Kasumi-1 (cell line): ENCODE data around the gene NRG2.

Source experiments
- DNase-seq, 2 experiments: peaks; one replicate each; lab custom pipeline; 2025; lab: John Stamatoyannopoulos, UW

The NRG2 gene

DNA sequence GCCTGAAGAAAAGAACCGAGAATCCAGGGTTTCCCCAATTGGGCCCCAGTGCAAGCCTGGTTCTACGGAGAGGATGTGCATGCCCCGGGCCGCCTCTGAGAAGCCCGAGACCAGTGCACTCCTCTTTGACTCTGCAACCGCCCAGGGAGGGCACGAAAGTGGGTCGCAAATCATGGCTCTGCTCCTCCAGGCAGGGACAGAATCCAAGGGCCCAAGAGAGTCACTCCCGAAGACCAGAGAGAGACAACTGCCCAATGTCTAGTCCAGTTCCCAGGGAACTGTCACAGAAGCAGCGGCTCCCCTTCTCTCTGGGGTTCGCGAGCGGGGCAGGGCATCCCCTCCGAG, 139.7 kb downstream of the NRG2 start:
- no peak for DNase-seq

DNA sequence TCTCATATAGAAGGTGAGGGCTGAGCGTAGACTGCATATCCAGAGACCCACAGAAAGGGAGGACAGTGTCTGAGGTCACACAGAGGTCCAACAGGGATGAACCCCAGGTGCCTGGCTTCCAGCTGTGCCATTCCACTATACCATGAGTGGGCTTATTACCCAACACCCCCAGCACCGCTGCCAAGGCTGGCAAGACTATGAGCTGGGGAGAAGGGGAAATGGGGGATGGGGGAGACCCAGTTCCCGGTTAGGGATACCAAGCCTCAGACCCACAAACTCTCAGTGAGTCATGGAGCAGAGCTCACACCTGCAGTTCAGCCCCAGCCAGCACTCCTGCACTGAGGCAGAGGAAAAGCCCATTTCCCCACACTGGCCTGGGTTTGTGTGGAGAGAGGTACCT, 141.1 kb downstream of the NRG2 start:
- DNase-seq: no peak

DNA sequence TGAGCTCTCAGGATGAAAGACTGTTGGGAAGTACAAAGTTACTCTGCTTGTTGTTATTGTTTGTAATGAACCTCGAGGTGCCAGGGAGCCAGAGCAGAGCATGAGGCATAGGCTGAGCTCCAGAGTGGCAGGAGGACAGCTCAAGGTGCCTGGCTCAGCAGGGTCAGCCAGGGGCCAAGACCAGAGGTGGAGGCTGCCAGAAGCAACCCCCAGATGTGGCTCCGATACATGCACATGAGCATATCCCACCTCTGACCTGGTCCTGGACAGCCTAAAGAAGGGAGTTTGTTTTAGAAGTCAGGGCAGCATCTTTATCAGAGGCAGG, 141.9 kb downstream of the NRG2 start:
- no peak for DNase-seq

DNA sequence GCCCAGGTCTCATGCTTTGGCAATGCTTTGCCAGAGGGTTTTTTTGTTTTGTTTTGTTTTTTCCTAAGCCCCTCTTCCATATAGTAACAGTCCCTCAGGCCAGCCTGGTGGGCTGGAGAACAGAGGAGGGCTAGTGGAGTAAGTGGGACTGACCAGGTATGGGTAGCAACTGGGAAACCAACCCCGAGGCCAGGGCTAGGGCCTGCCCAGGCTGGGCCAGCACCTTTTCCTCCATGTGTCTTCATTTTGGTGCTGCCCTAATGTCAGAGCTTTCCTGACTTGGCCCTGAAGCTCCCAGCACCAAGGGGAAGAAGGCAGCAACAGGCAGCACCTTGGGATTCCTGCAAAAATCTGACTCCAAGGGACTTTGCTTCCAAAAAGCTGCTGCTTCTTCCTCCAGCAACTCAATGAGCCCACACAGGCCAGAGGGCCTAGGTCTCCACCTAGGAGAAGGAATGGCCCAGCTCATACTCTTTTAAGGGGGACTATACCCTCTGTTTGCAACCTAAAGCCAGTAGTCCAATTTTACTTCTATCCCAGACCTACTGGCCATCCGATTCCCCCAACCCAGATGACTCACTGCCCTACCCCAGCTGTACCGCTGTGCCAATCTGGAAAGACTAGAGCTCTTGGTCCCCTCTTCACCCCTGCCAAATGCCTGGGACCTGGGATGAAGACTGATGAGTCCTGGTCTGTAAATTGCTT, 142.4 kb downstream of the NRG2 start:
- no peak for DNase-seq

DNA sequence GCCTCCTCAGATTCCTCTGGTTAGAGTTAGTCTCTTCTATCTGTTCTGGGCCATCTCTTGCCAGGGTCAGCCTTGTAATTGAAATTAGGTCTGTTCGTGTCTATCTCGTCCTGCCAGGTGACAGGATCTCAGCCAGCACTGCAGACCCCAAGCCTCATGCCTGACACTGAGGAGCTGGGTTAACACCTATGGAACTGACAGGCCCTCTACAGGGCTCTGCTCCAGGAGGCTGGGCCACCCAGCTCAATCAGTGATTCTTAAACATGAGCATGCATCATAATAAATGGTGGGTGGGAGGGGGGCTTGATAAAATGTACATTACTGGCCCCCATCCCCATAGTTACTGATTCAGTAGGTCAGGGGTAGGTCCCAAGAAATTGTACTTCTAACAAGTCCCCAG, 144.1 kb downstream of the NRG2 start:
- DNase-seq: no peak

DNA sequence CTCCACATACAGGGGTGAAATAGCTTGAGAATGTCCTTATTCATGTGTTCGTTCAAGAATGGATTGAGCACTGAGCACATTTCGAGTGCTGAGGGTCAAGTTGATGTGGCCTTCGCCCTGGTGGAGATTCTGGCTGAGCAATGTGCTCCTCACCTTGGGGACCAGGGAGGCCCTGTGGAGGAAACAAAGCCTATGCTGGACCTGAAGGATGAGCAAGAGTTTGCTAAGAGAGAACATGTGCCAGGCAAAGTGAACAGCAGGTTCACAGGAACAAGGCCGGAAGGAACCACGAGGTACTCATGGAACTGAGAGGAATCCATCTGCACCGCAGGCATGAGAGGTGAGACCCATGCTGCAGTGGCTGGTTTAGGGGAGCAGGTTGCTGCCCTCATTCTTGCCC, 145.1 kb downstream of the NRG2 start:
- DNase-seq: no peak

DNA sequence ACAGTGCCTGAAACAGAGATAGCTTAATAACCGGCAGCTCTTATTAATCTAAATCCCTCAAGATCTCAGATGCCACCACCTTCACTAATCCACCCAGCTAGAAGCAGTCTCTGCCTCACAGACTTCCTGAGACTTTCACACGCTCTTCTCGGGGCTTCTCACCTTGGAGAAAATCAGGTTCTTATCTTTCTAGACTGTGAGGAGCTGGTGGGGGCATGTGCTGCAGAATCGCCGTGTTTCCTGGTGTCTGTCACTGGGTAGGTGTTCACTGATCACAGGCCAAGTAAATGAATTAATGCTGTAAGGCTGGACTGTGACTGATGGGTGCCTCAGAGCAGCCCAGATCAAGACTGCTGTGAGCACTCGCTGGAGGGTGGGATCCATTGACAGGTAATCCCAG, 145.8 kb downstream of the NRG2 start:
- DNase-seq: no peak

DNA sequence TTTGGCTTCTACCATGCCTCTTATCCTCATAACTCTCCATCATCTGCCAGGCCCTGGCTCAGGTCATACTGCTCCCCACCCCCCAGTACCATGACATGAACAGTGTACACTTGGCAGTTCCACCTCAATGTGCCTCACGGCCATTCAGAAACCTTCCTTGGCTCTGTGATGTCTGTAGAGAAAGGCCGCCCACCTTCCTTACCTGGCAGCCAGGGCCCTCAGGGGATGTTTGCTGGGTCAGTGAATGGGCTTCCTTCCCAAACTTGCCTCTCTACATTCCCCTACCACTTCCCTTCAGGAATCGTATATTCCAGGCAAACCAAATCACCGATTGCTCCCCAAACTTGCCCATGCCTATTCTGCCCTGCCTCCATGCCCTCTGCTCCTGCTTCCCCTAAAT, 146.4 kb downstream of the NRG2 start:
- no peak for DNase-seq

DNA sequence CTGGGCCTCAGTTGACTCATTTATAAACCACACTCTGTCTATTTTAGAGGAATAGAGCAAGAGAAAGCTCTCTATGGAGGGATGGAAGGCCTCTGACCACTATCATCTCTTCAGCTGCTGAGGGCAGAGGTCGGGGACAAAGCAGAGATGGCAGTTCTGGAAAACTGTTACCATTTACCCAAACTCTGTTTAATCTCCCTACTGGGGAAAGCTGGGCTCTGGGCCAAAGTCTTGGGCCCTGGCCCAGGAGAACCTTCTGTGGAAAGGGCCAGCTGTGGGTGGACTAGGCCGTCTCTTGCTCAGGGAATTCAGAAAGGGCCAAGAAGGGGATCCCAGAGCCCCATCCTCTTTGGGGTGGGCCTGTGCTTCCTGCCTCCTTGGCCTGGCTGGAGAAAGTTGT, 147.5 kb downstream of the NRG2 start:
- DNase-seq: no peak

DNA sequence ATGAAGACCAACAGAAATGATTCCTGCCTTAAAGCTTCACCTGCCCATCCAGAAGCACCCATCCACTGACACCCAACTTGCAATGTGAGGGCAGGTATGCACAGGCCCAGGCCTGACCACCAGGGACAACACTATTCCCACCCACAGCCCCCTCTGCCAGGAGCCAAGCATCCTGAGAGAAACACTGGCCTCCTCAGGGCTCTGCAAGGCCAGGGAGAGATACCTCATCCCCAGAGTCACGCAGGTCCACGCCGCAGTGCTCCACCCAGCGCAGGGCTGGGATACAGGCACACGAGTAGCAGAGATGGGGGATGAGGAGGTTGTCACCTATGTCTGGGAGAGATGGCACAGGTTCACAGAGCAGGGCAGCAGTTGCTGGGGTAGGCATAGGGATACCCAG, 148.1 kb downstream of the NRG2 start:
- no peak for DNase-seq

DNA sequence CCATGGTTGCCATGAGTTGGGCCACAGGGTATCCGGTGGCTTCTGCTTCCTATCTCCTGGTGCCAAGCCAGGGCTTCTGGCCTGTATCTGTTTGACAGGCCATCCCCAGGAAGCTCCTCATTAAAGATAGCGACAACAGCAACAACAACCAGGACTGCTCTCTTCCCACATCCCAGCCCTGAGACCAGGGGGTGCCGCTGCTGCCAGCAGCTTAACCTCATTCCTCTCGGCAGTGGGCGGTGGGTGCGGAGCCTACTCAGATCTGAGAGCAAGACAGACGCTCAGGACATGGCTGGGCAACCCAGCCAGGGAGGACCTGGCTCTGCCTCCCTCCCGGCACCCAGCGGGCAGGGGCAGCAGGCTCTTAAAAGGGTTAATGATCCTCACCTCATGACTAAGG, 149.2 kb downstream of the NRG2 start:
- DNase-seq: no peak

DNA sequence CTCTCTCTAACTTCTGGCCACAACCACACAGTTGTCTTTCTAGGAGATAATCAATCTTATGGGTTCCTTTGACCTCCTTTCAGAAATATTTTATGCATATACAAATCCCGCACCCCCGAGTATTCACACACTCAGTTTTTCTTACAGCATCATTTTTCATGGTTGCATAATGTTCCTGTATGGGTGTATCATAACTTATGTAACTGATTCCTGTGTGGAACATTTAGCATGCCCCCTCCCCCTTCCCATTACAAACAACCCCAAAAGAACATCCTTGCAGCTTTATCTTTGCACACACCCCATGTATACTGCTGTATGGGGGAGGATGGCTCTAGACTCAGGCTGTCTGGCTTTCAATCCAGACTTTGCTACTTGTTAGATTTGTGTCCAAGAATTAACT, 153.7 kb downstream of the NRG2 start:
- no peak for DNase-seq

DNA sequence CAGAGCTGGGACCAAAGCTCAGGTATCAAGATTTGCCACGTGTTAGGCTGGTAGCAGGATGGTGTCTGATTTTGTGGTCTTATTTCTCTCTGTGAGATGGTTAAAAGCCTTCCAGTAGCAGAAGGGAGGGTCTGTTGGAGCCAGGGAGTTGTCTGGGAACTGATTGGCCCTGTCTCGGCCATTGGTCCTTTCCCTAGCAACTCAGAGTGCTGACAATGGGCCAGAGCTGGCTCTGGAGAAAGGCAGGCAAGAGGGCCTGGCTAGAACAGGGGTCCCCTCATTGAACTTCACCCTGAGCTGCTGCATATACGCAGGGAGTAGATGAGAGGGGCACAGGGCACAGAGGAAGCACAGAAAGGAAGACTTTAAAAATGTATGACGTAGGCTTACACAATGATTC, 154.7 kb downstream of the NRG2 start:
- DNase-seq: no peak

DNA sequence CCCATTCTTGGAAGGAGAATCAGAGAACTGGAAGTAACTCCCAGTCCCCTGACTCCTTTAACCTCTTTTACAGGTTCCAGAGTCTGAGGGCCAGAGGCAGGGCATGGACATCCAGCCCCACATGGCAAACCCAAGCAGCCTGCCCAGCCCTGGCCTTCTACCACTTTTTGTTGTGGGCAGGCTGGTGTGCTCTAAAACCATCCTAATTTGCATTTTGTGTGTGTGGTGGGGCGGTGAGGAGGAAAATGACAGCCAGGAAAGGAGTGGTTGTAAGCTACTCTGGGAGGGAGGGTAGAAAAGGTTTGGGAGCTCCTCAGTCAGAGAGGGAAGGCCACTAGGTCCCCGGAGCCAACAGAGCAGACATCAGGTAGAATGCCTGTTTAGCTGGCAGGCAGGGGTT, 156.9 kb downstream of the NRG2 start:
- no peak for DNase-seq

DNA sequence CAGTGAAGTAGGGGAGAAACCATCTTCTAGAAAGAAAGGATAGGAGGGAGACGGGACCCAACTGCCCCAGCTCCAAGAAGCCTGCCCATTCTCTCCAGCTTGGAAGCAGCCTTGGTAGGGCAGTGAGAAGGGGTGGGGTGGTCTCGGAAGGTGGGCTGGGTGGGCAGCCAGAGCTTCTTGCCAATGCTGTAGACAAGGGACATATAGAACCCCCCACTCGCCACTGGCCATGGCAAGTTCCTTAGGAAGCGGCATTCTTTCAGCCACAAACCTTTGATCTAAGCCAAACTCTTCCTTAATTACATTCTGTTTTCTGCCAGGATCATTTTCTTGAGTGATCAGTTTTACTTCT, 157.3 kb downstream of the NRG2 start:
- DNase-seq: no peak

DNA sequence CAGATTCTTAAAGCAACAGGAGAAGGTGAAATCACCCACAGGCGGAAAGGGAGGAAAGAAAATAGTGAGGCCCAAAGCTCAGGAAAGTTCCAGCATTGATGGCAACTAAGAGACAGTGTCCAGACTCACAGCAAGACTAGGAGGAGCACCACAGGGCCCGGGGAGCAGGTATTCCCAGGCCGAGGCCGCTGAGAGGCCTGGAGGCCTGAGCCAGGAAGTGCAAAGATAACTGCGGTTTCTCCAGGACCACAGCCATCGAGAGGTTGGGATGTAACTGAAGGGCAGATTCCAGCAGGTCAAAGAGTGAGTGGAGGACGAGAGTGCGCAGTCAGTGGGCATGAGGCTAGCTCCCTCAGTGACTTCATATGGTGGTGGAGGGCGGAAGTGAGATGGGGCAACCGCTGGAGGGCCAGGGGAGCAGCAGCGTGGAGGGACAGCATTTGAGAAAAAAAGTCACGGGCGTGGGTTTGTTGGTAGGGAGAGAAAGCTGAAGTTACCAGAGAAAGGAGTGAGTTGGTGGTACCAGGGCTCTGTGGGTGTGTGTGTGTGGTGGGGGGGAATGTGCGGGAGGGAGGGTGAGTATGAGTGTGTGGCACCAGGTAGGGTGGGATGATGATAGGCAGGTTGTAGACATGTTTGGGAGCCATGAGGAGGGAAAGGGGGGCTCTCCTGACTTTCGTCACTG, 157.8 kb downstream of the NRG2 start:
- DNase-seq: no peak

DNA sequence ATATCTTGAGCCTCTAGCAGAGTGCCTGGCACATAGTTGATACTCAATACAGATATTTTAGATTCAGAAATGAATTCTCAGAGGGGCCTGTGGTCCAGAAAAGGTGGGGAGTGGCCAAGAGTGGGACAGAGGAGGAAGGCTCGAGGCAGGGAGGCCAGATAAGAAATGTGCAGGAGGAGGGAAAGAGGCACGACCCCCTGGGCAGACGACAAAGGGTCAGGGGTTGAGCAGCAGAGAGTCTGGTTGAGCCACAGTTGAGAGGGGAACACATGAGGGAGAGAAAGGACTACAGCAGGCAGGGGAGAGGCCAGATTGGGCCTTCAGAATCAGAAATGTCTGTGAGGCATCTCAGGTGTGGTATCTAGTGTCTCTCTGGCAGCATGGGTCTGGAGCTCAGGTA, 158.4 kb downstream of the NRG2 start:
- DNase-seq: no peak

DNA sequence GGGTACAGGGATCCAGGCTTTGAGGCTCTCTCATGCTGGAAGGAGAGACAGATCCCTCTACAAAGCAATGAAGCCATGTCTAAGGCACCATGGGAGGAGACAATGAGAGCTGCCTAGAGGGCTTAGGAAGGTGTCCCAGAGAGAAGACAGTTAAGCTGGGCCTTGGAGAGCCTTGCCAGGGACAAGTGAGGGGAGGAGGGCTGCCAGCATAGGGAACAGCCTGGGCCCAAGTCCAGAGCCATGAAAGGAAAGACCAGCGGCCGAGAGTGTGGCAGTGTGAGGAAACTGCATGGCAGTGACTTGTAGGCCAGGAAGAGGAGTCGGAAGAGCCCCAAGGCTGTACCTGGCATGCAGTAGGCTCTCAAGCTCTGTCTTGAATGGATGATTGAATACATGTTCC, 159.0 kb downstream of the NRG2 start:
- no peak for DNase-seq

DNA sequence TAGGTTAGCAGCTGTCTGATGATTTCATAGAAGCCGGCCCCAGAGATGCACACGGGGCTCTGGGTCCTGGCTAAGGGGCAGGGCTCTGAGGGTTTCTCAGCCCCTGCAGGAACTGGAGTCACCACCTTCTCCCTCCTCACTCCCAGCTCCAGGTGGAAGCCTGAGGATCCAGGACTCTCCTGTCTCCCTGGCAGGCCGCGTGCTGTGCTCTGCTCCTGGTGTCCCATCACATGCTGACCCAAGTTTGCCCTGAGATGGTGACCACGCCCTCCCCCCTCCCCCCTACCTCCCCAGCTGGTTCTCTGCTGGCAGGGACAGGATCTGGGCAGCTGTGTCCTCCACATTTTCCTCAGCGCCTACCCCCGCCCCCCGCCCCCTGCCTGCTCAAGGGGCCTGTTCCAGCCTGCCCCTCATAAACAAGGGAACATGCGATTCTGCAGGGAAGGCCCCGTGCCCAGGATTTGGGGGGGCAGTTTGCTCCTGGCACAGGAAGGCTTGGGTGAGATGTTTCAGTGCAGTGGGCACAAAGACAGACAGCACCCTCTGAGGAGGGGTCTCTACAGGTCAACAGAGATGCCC, 160.0 kb downstream of the NRG2 start:
- DNase-seq: no peak

DNA sequence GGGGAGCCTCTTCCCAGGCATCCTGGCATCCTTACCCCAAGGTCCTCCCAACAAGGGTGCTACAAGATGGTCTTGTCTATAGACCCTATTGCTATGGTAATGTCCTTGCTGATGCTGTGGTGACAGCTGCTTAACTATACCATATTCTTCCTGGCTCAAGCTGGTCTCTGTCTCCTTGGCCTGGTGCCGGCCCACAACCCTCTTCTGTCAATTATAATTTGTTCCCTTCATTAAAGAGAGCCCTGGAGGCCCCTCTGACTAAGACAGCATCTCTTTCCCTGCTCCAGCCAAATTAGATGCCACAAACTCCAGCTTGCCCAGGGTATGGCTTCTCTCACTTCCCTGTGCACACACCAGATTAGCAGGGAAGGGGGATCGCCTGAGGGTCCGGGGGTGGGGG, 160.8 kb downstream of the NRG2 start:
- no peak for DNase-seq

DNA sequence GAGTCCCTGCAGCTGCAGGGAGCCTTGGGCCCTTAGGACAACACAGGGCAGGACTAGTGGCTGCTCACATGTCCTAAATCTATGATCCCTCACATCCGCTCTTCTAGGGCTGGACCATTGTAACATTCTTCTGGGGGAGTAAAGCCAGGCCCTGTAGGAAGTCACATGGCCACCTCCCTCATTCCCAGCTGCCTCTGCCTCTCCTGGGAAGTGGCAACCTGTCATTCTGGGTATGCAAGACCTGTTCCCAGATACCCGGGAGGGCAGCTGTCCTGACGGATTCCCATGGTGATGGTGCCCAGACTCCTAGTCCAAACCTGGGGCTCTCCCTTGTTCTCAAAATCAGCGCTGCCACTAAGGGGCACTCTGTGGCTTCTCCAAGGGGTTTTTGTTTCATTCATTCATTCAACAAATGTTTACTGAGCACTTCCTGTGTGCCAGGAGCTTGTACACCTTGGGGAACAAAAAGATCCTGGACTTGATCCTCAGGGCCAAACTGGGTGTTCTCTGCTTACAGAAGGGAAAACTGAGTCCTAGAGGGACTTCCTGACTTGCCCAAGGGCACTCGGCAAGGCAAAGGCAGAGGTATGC, 161.9 kb downstream of the NRG2 start:
- no peak for DNase-seq

DNA sequence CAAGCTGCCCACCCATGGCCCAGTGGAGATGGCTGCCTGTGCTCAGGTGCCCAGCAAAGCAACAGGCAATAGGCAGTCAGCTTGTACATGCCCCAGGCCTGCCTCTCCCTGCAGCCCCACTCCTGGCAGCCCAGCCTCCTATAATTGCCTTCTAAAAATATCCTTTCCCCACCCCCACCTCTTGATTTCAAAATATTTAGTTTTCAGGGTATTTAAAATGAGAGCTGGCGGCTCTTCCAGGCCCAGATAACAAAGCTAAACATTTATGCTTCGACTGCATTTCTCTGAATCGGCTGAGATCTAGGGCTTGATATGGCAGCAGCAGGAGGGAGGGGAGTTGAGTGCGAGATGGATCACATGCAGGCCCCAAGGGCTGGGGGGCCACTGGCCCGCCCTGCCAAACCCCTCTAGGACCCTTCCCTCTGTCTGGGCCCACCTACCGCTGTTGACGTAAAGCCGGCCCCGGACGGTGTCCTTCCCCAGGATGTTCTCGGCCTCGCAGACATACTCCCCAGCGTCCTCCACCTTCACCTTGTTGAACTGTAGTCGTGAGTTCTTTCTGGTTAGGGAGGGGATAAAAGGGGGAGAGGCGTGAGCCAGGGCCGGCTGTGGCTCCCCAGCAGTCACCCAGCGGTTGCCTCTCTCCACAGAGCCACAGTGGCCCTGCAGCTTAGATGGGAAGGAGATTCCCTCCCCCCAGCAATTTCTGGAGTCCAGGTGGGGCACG, 162.5 kb downstream of the NRG2 start:
- no peak for DNase-seq

DNA sequence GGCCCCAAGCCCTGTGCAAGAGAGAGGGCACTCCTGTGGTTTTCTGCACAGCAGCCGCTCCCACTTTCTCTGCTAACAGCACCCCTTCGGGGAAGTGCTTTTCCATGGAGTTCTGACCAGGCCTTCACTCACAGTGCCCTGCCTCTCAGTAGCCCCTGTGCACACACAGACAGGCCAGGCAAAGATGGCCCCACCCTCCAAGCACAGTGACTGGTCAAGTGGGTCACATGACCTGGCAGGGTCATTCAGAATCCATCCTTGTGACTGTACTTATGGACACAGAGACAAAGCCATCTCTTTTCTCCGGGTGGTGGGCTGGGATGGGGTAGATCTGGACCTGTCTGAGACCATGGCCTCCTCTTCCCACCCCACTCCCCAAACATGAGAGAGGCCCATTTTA, 165.0 kb downstream of the NRG2 start:
- DNase-seq: no peak
